Neural crest cell (in vitro differentiated cells): ENCODE measurements around the gene BST1. TPM values are rescaled to one million over a fixed set of nuclear protein-coding genes. Genes with fewer than 3 reads are reported as not detected.

ENCODE experiments used
- DNase-seq: peaks from one replicate; pipeline ENCODE4 v3.0.0; 2021; ENCODE audit warnings: low read depth, mixed read lengths, low spot score
- H3K27ac Mint-ChIP-seq: one replicate; pipeline ENCODE4 v1.8.0; 2021; ENCODE audit warnings: mild to moderate bottlenecking, mixed read lengths; ENCODE audit not compliant: unreplicated experiment
- H3K27me3 Mint-ChIP-seq: 2 replicates; pipeline ENCODE4 v1.8.0; 2021; ENCODE audit warnings: low read depth, mild to moderate bottlenecking, mixed read lengths
- H3K36me3 Mint-ChIP-seq: 2 replicates; pipeline ENCODE4 v1.8.0; 2021; ENCODE audit warnings: low read depth, mild to moderate bottlenecking, mixed read lengths
- H3K4me1 Mint-ChIP-seq: 2 replicates; pipeline ENCODE4 v1.8.0; 2021; ENCODE audit warnings: mixed read lengths
- H3K4me3 Mint-ChIP-seq: one replicate; pipeline ENCODE4 v1.8.0; 2021; ENCODE audit warnings: mild to moderate bottlenecking, mixed read lengths
- H3K9me3 Mint-ChIP-seq: 2 replicates; pipeline ENCODE4 v1.8.0; 2021; ENCODE audit warnings: mixed read lengths
- CTCF ChIP-seq: fragments of 200-600 bp; sonication (generic); conservative IDR thresholded peaks from 2 replicates; pipeline ENCODE4 v1.5.0; 2021; ENCODE audit warnings: antibody characterized with exemption, mild to moderate bottlenecking
- total RNA-seq: library from RNA; stranded (reverse); gene quantifications from 2 replicates; pipeline ENCODE4 v1.2.1, GENCODE V29; 2021

The BST1 gene
- total RNA-seq, 1 donor from 2014 or later, result 0.75 TPM

- Mint-ChIP-seq H3K27ac (no peak overlapping the region), H3K36me3 (peaks cover 6% of the 10 kb centered on the region), H3K4me3 (no peak overlapping the region), H3K9me3 (peaks cover 8% of the 10 kb centered on the region), H3K27me3 (no peaks in the 10 kb centered on the region), H3K4me1 (peaks cover 24% of the 10 kb centered on the region)
- TF ChIP-seq CTCF, result no peak
- DNase-seq, result no peak
Observed at GRCh38 chr4:15704129-15704528, 1.3 kb downstream of the BST1 start.

- Mint-ChIP-seq H3K4me1 (peaks cover 34% of the 10 kb centered on the region), H3K9me3 (no peaks in the 10 kb centered on the region), H3K27me3 (no peaks in the 10 kb centered on the region), H3K27ac (no peak overlapping the region), H3K36me3 (peaks cover 3% of the 10 kb centered on the region), H3K4me3 (no peak overlapping the region)
- no peak for TF ChIP-seq CTCF
- no peak for DNase-seq
Observed at GRCh38 chr4:15706646-15707362, 3.9 kb downstream of the BST1 start.

- Mint-ChIP-seq H3K4me3 (no peak overlapping the region), H3K27ac (no peak overlapping the region), H3K9me3 (no peaks in the 10 kb centered on the region)
Observed at GRCh38 chr4:15707363-15707715, 4.5 kb downstream of the BST1 start.

GRCh38 chr4:15711762-15712161 is 8.9 kb downstream of the BST1 start:
- H3K4me1 Mint-ChIP-seq, result peaks cover 23% of the 10 kb centered on the region
- H3K36me3 Mint-ChIP-seq, result no peaks in the 10 kb centered on the region
- no peak overlapping the region for H3K27ac Mint-ChIP-seq

More at GRCh38 chr4:15707363-15707715, 4.5 kb downstream of the BST1 start:
- TF ChIP-seq CTCF, result no peak
- DNase-seq, result no peak
- Mint-ChIP-seq H3K4me1 (peaks cover 34% of the 10 kb centered on the region), H3K36me3 (no peaks in the 10 kb centered on the region), H3K27me3 (no peaks in the 10 kb centered on the region)

GRCh38 chr4:15712214-15712613 is 9.3 kb downstream of the BST1 start:
- H3K36me3 Mint-ChIP-seq, result no peaks in the 10 kb centered on the region
- no peak overlapping the region for H3K27ac Mint-ChIP-seq
- H3K4me3 Mint-ChIP-seq, result no peak overlapping the region
- H3K27me3 Mint-ChIP-seq, result no peaks in the 10 kb centered on the region
- peaks cover 18% of the 10 kb centered on the region for H3K4me1 Mint-ChIP-seq
- no peak for DNase-seq
- no peak for TF ChIP-seq CTCF
- no peaks in the 10 kb centered on the region for H3K9me3 Mint-ChIP-seq

More at GRCh38 chr4:15711762-15712161, 8.9 kb downstream of the BST1 start:
- TF ChIP-seq CTCF, result no peak
- Mint-ChIP-seq H3K27me3 (no peaks in the 10 kb centered on the region), H3K4me3 (no peak overlapping the region), H3K9me3 (no peaks in the 10 kb centered on the region)
- DNase-seq, result no peak
